ENCODE measurements around the gene TSSK2.

- TF ChIP-seq HDGF (IDR thresholded peaks at IDR 0.05; ENCODE audit: borderline replicate concordance) (no peak), TARDBP (IDR thresholded peaks at IDR 0.05) (no peak), BHLHE40 (IDR thresholded peaks at IDR 0.05; ENCODE audit: borderline replicate concordance) (no peak), SUZ12 (IDR thresholded peaks at IDR 0.05) (no peak), ZNF384 (IDR thresholded peaks at IDR 0.05) (no peak), FOXA1 (IDR thresholded peaks at IDR 0.05) (no peak), FOXM1 (IDR thresholded peaks at IDR 0.05; ENCODE audit: borderline replicate concordance) (no peak), SP1 (IDR thresholded peaks at IDR 0.05) (no peak), NFRKB (IDR thresholded peaks at IDR 0.05) (no peak), PKNOX1 (IDR thresholded peaks at IDR 0.05) (no peak), ELF4 (IDR thresholded peaks at IDR 0.05) (no peak), L3MBTL2 (conservative IDR thresholded peaks at IDR 0.05) (no peak), FOXK2 (IDR thresholded peaks at IDR 0.05) (no peak), LEF1 (IDR thresholded peaks at IDR 0.05; ENCODE audit: borderline replicate concordance) (no peak)
Measured at GRCh38 chr22:19111584-19111983, 19.5 kb upstream of the TSSK2 start.

All from HEK293T (cell line).